NCI-H146 treated with DMSO at 0.1 percent for 48 hours (cell line): ENCODE measurements around the gene SLC39A13.

Source experiments
- DNase-seq: peaks from one replicate; lab custom pipeline; 2025; ENCODE audit not compliant: unreplicated experiment; lab: John Stamatoyannopoulos, UW

Gene SLC39A13

GRCh38 chr11:47426062-47426956, 17.9 kb downstream of the SLC39A13 start, which contains the start of gene PSMC3:
PSMC3 (minus strand) TSS chr11:47426439; CDS start chr11:47426279, 160 bp downstream.
- peak; percentile 95 for DNase-seq

DNA sequence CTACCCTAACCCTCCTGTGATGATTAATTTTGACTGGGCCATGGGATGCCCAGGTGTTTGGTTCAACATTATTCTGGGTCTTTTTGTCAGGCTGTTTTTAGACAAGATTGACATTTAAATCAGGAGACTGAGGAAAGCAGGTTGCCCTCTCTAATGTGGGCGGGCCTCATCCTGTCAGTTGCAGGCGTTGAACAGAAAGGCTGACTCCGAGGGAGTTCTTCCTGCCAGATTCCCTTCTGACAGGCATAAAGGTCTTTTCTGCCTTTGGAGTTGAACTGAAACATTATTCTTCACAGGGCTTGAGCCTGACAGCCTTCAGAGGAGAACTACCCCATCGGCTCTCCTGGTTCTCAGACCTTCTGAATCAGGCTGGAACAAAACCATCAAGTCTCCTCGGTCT, 22.1 kb downstream of the SLC39A13 start:
- no peak for DNase-seq

DNA sequence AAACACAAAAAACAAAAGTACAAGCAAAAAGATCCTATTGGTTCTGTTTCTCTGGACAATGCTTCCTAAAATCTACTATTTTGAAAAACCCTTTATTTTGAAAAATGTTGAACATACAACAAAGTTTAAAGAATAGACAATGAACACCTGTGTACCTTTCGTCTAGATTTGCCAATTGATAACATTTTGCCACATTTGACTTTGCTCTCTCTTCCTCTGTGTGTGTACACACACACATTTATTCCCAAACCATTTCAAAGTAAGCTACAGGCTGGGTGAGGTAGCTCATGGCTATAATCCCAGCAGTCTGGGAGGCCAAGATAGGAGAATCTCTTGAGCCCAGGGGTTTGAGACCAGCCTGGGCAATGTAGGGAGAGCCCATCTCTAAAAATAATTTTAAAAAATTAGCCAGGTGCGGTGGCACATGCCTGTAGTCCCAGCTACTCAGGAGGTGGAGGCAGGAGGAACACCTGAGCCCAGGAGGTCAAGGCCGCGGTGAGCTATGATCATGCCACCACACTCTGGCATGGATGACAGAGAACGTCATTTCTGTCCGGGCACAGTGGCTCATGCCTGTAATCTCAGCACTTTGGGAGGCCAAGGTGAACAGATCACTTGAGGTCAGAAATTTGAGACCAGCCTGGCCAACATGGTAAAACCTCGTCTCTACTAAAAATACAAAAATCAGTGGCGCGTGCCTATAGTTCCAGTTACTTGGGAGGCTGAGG, 23.1 kb downstream of the SLC39A13 start:
- DNase-seq = no peak

GRCh38 chr11:47433157-47433556, 24.8 kb downstream of the SLC39A13 start:
- no peak for DNase-seq

DNA sequence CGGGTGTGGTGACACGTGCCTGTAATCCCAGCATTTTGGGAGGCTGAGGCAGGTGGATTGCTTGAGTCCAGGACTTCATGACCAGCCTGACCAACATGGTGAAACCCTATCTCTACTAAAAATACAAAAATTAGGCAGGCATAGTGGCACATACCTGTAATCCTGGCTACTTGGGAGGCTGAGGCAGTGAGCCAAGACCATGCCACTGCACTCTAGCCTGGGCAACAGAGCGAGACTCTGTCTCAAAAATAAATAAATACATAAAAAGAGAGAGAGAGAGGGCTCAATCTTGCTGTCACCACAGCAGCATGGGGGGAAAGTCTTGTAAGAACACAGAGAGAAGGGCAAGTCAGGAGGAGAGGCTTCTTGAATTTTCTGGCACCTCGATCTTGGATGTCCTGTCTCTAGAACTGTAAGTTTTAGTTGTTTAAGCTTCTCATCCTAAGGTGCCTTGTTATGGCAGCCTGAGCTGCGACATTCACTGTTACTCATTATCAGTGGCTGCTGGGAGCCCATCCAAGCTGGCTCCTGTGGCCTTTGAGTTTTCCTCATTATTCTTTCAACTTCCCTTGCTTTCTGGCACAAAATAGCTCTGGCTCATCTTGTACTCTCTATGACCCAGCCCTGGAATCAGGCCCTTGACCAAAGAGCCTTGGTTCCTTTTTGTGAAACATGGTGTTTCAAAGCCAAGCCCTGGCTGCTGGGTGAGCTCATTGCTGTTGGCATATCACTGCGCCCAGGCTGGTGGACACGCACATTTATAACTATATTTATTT, 25.8 kb downstream of the SLC39A13 start:
- no peak for DNase-seq

DNA sequence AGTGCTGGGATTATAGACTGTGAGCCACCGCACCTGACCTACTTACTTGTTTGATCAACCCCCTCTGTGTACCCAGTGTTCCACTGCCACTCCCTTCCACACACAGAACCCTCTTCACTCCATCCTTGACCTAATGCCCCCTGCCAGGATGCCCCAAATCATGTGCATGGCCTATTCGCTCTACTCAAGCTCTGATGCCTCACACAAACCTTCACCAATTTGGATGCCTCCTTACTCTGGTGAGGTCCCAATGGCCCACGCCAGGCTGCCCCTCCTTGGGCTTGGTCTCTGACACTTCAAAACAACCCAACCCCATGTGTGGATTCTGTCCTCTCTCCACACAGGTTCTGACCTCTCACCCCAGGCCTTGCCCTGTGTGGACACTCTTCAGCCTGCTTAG, 27.3 kb downstream of the SLC39A13 start:
- no peak for DNase-seq

- DNase-seq = no peak
Observed at GRCh38 chr11:47436726-47437125, 28.3 kb downstream of the SLC39A13 start.

DNA sequence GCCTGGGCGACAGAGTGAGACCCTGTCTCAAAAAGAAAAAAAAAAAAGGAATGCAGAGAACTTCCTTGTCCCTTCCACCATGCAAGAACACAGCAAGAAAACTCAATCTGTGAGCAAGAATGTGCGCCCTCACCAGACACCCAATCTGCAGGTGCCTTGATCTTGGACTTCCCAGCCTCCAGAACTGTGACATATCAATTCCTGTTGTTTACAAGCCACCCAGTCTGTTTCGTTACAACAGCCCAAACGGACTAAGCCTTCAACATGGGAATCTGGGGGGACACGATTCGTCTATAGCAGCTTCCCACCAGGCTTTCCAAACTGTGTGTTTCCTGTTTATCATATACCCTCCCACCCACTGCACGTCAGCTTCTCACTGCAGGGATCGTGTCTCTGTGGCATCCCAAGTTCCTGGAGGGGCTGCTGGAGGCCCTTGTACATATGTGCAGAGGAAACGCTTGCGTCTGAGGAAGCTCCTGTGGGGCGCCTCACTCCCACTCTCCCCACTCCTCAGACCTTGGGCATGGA, 28.9 kb downstream of the SLC39A13 start:
- DNase-seq = no peak

DNA sequence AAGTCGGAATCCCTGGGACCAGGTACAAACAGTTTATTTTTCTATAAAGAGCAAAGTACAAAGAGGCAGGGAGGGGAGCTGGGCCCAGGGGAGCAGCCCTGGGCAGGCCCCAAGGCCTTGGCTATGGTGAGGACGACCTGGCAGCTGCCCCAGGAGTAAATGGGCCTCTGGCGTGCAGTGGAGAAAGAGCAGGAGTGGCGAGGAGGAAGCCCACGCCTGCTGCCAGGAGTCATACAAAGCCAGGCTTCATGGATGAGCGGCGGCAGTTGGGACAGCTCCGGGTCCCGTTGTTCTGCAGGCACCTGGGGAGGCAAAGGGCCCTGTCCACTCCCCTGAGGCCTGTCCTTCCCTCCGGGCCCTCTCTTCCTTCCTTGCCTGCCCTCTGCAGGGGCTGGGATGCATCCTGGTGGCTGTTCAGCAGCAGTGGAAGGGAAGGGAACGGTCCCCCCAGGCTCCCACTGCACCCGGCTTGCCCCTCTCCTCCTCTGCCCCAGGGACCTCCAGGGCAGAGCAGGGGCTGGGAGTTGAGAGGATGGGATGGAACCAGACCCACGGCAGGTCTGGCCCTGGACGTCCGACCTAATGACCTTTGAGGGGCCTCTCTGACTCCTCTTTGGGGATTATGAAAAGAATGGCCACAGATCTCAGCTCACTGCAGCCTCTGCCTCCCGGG, 29.5 kb downstream of the SLC39A13 start:
- DNase-seq = no peak

DNA sequence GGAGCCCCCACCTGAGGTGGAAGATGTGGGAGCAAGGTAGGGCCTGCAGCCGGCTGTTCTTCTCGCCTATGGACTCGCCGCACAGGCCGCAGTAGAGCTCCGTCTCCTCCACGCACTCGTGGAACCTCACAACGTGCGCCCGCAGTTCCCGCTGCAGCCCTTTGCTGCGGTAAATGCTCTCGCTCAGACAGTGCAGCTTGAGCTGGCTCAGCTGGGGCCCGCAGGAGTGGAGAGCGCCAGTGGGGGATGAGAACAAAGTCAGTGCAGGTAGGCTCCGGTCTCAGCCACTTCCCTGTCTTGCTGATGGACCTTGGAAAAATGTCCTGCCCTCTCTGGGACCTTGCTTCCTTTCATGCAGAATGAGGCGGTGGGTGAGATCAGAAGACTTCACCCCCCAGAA, 30.3 kb downstream of the SLC39A13 start:
- no peak for DNase-seq

DNA sequence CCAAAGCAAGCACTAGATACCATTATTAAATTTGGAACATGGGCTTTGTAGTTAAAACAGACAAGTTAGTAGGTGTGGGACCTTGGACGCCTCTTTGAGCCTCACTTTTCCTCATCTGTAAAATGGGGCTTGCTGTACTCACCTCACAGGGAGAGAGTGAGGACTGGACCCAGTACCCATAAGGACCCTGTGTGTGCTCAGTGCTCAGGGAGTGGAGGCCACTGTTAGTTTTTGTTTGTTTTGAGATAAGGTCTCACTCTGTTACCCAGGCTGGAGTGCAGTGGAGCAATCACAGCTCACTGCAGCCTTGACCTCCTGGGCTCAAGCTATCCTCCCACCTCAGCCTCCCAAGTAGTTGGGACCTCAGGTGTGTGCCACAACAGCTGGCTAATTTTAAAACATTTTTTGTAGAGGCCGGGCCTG, 31.7 kb downstream of the SLC39A13 start:
- no peak for DNase-seq

- DNase-seq = no peak
Observed at GRCh38 chr11:47441421-47441820, 33.0 kb downstream of the SLC39A13 start.

DNA sequence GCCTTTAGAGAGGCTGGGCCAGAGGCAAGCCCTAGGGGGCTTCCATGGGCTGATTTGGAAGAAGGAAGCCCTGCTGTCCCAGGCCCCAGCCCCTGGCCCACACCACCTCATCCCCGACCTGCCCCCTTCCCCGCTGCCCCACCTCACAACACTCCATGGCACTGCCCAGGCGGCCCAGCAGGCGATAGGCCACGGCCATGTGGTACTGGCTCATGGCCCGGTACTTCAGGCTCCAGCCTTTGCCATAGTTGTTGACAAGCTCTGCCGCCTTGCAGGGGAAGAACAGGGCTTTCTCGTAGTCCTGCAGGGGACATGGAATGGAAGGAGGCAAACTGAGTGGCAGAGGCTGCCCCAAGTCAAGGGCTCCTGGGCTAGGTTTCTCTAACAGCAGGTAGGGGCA, 34.1 kb downstream of the SLC39A13 start:
- no peak for DNase-seq

GRCh38 chr11:47443028-47443700, 34.8 kb downstream of the SLC39A13 start:
- DNase-seq = no peak

- DNase-seq = no peak
Observed at GRCh38 chr11:47443817-47444216, 35.4 kb downstream of the SLC39A13 start.

- DNase-seq = no peak
Observed at GRCh38 chr11:47445840-47446239, 37.5 kb downstream of the SLC39A13 start.

GRCh38 chr11:47446833-47447232, 38.4 kb downstream of the SLC39A13 start:
- no peak for DNase-seq

- no peak for DNase-seq
Observed at GRCh38 chr11:47447906-47448305, 39.5 kb downstream of the SLC39A13 start.

GRCh38 chr11:47448566-47449427, 40.4 kb downstream of the SLC39A13 start, which contains the start of gene RAPSN:
RAPSN (minus strand) TSS chr11:47449136; CDS start chr11:47448964, 172 bp downstream.
- DNase-seq = no peak
